GM21360 (cell line): ENCODE results near the gene HEPH.
"Not testable (repeated sequence)": the region's sequence is repeated elsewhere in the genome, so short reads cannot be mapped to it uniquely, and the experiment has no call there.

Source experiments
- ATAC-seq: cut with Tn5 transposase; IDR thresholded peaks from one replicate; pipeline ENCODE4 v1.9.1; 2021; ENCODE audit warnings: mild to moderate bottlenecking, moderate library complexity; ENCODE audit not compliant: unreplicated experiment

HEPH gene, protein sequence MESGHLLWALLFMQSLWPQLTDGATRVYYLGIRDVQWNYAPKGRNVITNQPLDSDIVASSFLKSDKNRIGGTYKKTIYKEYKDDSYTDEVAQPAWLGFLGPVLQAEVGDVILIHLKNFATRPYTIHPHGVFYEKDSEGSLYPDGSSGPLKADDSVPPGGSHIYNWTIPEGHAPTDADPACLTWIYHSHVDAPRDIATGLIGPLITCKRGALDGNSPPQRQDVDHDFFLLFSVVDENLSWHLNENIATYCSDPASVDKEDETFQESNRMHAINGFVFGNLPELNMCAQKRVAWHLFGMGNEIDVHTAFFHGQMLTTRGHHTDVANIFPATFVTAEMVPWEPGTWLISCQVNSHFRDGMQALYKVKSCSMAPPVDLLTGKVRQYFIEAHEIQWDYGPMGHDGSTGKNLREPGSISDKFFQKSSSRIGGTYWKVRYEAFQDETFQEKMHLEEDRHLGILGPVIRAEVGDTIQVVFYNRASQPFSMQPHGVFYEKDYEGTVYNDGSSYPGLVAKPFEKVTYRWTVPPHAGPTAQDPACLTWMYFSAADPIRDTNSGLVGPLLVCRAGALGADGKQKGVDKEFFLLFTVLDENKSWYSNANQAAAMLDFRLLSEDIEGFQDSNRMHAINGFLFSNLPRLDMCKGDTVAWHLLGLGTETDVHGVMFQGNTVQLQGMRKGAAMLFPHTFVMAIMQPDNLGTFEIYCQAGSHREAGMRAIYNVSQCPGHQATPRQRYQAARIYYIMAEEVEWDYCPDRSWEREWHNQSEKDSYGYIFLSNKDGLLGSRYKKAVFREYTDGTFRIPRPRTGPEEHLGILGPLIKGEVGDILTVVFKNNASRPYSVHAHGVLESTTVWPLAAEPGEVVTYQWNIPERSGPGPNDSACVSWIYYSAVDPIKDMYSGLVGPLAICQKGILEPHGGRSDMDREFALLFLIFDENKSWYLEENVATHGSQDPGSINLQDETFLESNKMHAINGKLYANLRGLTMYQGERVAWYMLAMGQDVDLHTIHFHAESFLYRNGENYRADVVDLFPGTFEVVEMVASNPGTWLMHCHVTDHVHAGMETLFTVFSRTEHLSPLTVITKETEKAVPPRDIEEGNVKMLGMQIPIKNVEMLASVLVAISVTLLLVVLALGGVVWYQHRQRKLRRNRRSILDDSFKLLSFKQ

DNA sequence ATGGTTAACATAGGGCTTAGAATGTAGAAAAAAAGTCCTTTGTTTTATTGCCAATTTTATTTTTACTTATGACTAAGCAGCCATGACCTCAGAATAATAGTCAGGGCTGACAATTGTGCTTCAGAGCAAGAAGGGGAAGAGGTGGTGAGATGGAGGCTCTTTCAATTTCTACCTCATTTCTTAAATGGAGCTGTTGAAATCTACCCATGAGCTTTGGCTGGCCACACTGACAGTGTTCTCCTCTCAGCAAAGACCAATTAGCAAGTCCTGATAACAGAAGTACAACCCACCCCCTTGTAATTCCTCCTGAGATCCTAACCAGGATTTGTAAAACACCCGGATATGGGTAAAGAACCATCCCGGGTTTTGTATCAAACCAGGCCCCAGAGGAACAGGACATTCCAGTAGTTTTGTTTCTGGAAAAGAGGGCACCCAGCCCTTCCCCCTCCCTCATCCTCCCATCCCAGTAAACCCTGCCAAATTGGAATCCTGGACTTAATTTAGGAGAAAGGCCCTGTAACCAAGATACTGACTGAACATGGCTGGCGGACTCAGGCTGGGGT, at the start of gene HEPH:
HEPH (plus strand) TSS at position 399 of the 563 bp plus-strand sequence. CDS start 6,324 bp downstream, outside the sequence.
- no peak for ATAC-seq

DNA sequence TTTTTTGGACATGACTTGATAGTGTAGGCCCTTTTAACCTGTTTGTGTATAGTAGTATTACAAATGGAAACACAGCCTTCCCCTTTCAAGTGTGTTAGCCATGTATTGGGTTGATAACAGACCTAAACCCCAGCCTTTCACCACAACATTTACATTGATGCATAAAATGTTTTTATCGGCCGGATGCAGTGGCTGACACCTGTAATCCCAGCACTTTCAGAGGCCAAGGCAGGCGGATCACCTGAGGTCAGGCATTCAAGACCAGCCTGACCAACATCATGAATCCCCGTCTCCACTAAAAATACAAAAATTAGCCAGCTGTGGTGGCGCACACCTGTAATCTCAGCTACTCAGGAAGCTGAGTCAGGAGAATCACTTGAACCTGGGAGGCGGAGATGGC, 45.3 kb upstream of the HEPH start:
- not testable (repeated sequence) for ATAC-seq

DNA sequence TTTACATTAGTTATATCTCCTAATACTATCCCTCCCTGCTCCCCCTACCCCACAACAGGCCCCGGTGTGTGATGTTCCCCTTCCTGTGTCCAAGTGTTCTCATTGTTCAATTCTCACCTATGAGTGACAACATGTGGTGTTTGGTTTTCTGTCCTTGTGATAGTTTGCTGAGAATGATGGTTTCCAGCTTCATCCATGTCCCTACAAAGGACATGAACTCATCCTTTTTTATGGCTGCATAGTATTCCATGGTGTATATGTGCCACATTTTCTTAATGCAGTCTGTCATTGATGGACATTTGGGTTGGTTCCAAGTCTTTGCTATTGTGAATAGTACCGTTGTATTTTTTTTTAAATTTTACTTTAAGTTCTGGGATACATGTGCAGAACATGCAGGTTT, 42.7 kb upstream of the HEPH start:
- ATAC-seq = not testable (repeated sequence)

DNA sequence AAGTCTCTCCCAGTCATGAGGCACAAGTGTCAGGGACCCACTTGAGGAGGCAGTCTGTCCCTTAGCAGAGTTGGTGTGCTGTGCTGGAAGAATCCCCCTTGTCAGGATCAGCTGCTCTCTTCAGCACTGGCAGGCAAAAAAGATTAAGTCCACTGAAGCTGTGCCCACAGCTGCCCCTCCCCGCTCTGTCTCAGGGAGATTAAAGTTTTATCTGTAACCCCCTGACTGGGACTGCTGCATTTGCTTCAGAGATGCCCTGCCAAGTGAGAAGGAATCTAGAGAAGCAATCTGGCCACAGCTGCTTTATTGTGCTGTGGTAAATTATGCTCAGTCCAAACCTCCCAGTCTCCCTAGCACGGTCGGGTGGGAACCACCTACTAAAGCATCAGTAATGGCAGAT, 37.4 kb upstream of the HEPH start:
- ATAC-seq = no peak

DNA sequence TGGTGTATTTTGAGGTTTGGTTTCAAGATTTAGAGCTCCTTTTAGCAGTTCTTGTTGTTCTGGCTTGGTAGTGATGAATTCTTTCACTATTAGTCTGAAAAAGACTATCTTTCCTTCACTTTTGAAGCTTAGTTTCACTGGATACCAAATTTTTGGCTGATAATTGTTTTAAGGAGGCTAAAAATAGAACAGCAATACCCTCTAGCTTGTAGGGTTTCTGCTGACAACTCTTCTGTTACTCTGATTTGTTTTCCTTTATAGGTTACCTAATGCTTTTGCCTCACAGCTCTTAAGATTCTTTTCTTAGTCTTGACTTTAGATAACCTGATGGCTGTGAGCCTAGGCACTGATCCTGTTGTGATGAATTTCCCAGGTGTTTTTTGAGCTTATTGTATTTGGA, 33.6 kb upstream of the HEPH start:
- no peak for ATAC-seq

DNA sequence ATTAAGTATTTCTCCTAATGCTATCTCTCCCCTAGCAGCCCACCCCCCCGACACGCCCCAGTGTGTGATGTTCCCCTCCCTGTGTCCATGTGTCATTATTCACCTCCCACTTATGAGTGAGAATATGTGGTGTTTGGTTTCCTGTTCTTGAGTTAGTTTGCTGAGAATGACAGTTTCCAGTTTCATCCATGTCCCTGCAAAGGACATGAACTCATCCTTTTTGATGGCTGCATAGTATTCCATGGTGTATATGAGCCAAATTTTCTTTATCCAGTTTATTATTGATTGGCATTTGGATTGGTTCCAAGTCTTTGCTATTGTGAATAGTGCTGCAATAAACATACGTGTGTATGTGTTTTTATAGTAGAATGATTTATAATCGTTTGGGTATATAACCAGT, 28.8 kb upstream of the HEPH start:
- not testable (repeated sequence) for ATAC-seq

DNA sequence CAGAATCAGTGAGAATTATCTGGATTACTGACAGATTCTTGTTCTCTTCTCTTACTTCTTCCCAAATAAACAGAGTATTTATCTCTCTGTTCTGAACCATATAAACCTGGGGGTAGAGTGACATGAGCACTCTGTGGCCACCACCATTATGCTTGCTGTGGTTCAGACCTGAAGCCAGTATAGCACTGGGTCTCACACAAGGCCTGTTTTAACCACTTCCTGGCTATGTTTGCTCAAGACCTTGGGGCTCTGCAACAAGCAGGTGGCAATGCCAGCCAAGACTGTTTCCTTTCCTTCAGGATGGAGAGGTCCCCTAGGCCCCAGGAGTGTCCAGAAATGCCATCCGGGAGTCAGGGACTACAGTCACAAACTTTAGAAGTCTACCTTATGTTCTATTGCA, 21.7 kb upstream of the HEPH start:
- no peak for ATAC-seq

DNA sequence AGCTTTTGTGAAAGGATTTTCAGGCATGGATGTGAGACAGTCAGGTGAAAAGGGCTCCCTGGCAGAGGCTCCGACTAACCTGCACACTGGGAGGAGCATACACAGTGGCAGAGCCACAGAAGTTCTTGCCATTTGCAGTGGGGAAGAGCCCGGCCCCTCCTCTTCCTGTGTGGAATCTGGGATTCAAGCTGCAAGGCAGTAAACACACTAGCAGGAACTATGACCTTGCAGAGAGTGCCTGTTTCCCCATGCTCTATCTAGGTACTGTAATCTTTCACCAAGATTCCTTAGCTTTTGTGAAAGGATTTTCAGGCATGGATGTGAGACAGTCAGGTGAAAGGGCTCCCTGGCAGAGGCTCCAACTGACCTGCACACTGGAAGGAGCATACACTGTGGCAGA, 19.8 kb upstream of the HEPH start:
- no peak for ATAC-seq

DNA sequence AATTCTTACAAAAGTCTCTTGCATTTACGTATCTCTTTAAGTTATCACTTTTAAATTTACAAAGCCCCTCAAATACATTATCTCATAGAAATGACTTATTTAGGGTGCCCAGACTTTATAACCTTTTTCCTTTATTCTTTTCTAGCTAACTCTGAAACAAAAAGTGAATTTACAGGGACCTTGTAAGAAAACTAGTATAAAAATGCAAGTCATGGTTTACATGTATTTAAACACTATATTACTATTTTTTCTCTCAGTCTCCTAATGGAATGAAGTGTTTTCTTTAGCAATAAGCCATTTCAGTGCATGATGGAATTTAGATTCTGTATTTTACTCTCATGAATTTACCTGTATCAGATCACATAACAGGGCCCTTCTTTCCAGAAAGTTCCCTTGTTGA, 14.5 kb upstream of the HEPH start:
- no peak for ATAC-seq

DNA sequence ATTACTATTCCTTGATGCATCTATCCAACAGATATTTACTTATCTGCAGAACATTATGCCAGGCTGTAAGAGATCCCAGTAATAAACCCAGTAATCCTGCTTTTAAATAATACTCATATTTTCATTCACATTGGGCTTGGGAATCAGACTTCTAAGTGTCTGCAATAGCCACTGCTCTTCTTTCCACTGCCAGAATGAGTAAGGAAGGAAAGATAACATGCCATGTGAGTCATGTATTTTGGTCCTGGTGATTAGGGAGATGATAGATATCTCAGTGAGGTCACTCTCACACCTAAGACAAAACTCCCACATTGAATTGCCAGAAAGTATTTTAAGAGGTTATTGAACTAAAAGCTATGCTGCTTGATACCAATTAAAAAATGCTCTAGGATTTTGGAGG, 13.9 kb upstream of the HEPH start:
- no peak for ATAC-seq

DNA sequence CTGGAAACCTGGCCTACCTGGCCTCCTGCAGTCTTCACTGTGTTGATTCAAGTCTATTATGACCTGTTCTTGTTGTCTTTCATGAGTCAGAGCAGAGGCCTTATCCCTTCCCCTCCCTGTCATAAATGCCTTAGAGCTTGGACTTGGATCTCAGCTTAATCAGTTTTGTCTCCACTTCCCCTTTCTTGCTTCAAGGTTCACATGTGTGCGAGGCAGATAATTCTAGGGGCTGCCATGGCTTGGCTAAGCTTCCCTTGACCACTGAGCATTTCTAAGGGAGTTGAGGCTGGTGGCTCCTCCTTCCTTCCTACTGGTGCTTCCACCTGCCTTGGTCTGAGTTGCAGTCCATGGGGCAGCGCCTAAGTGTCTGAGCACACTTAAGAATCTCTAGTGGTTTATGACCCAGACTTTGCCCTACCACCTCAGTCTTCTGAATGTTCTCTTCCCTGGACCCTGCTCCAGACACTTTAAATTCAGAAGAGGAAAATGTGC, 1.7 kb upstream of the HEPH start:
- ATAC-seq = peak; percentile 48

DNA sequence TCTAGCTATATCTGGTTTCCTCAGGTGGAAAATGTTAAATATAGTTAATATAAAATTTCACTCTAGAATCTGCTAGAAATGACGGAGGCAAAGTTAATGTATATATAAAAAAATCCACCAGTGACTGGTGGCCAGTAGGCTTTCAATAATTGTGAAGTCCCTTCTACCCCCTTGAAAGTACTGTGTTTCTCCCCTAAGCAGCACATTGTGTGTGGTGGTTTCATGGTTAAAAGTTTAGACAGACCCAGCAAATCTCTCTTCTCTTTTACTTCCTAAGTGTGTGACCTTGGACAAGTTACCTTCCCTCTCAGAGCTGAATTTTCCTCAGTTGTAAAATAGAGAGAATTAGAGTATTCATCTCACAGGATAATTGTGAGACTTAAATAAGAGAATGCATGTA, 600 bp upstream of the HEPH start:
- ATAC-seq = no peak

DNA sequence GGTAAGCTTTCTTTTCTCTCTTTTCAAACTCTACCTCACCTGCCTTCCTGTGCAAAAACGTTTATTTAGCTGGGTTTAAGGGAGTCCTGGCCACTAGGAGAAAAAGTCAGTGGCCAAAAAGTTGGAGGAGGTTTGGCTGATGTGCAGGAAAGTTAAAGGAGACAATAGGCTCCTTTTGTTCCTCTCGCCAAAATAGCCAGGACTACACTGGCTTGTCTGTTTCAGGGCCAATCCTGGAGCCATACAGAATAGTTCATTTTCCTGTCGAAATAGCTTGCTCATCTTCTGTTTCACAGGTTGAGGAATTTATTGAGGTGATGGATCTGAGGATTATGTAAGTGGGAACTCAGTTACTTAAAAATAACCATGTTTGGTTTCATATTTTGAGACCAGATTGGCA, 423 bp downstream of the HEPH start:
- no peak for ATAC-seq

DNA sequence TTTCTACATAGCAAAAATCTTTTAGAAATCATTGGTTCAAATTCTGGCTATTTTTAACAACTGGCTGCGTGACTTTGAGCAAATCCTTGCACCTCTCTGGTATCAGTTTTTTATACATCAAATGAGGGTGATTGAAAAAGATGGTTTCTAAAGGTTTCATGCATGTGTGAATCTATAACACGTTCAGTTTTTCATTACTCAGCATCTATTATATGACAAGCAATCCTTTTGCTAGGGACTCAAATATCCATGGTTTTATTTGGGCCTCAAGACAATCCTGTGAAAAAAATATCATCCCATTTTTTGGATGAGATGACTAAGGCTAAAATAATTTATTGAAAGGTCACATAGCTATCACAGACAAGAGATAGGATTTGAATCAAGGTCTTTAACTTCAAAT, 884 bp downstream of the HEPH start:
- no peak for ATAC-seq

DNA sequence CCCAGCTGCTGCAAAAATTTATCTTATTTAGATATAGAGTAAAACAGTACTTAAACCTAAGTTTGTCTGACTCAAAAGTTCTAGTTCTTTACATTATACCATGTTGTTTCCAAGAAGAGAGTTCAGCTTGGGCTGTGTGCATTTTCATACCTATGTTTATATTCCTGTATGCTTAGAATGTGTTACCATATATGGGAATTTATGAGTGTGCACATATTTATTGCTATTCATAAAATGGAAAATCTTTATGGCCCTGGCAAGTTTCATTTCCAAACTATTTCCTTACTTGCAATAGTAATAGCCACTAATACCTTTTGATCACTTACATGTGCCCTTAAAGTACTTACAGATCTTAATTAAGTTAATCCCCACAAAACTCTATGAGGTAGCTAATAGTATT, 2.6 kb downstream of the HEPH start:
- ATAC-seq = no peak

DNA sequence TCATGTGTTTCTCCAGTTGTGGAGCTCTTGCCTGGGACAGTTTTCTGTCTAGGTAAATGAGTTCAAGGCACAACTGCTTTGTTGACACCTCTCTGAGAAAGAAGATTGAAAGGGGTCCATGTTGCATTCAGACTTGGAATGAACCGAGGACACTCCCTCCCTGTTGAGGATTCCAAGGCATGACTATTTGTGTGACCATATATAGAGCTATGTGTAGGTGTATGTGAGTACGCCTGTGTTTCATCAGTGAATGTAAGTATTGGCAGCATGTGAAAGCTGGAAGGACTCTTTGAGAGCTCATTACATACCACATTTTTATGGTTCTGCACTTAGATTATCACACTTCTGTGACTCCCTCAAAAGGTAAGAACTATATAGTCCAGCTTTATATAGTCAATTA, 3.4 kb downstream of the HEPH start:
- ATAC-seq = no peak

DNA sequence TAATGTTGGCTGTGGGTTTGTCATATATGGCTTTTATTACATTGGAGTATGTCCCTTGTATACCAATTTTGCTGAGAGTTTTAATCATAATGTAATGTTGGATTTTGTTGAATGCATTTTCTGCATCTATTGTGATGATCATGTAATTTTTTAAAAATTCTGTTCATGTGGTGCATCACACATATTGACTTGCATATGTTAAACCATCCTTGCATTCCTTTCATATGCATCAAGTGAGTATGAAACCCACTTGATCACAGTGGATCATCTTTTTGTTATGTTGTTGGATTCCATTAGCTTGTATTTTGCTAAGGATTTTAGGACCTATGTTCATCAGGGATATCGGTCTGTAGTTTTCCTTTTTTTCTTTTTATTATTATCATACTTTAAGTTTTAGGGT, 12.1 kb downstream of the HEPH start:
- ATAC-seq = no peak

DNA sequence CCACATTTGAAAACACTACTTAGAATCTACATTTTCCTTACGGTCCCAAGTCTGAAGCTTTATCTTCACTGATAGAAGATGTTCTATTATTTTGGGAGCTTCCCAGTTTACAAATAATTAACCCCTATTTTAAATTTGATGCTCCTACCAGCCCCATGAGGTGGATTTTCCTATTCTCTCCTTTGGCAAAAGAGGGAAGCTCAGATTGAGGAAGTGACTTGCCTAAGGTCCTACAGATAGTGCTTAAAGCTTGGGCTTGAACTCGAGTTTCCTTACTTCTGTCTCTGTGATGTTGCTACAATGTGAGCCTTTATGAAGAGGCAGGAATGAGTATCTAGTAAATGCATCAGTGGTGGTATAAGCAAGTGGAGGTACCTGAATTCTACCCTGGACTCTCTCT, 27.5 kb downstream of the HEPH start:
- no peak for ATAC-seq

DNA sequence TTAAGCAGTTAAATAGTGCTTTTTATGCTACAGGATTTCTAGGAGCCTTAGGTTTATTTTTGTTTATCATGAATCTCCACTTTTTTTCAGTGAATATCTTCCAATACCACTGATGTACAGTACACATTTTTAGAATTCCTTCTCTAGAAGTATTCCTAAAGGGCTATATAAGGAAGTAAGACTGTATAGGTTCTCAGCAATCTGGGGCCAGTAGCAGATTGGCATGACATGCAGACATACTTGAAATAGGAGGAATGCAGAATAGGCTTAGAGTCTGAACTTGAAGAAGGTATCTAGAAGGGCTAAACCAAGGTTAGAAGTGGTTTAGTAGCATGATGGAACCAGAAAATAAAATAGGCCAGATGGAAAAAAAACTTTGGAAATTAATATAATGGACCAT, 29.8 kb downstream of the HEPH start:
- ATAC-seq = no peak

DNA sequence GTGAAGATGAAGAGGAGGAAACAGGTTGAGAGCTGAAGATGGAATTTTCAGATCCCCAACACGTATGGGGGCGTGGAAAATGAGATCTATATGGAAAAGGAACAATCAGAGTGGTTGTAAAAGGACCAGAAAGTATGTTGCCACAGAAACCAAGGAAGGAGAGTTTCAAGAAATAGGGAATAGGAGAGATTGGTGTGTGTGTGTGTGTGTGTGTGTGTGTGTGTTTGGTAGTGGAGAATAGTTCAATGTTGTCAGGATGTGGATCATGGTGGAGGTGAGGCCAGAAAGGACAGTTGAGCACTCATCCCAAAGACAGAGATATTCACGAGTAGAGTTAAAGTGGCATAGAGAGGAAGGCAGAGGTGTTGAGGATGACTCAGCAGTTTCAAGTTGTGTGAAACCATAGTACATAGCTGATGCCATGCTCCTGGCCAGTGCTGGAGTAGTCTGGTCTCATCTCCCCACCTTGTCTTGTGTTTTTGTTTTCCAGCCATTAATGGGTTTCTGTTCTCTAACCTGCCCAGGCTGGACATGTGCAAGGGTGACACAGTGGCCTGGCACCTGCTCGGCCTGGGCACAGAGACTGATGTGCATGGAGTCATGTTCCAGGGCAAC, 36.1 kb downstream of the HEPH start:
- peak; percentile 63 for ATAC-seq
